Choroid plexus epithelial cell (primary cell): Measurements from ENCODE around the gene SLCO4C1.

Source experiments
- DNase-seq: peaks from one replicate; pipeline ENCODE4 v3.0.0-alpha.2; 2010; ENCODE audit warnings: low read depth
- H3K4me3 ChIP-seq: 2 replicates; pipeline ENCODE4 v1.5.1; 2011; ENCODE audit warnings: low read depth, mild to moderate bottlenecking, control low read depth, low read length, moderate library complexity
- CTCF ChIP-seq: conservative IDR thresholded peaks from 2 replicates; pipeline ENCODE4 v1.5.1; 2011; ENCODE audit warnings: low read depth, mild to moderate bottlenecking, control low read depth, inconsistent platforms, low read length, moderate library complexity

SLCO4C1 gene

GRCh38 chr5:102277144-102277543 lies 18.9 kb downstream of the SLCO4C1 start:
- no peak for TF ChIP-seq CTCF
- DNase-seq = no peak
- H3K4me3 ChIP-seq = no peak overlapping the region

GRCh38 chr5:102271759-102272158 lies 24.3 kb downstream of the SLCO4C1 start:
- no peak for TF ChIP-seq CTCF
- no peak overlapping the region for H3K4me3 ChIP-seq
- DNase-seq = no peak

- DNase-seq = no peak
These were observed 26.0 kb downstream of the SLCO4C1 start for GRCh38 chr5:102270036-102270435.

GRCh38 chr5:102262688-102263087 lies 33.4 kb downstream of the SLCO4C1 start:
- no peak for DNase-seq
- no peak overlapping the region for H3K4me3 ChIP-seq
- no peak for TF ChIP-seq CTCF

More at GRCh38 chr5:102270036-102270435, 26.0 kb downstream of the SLCO4C1 start:
- TF ChIP-seq CTCF = no peak
- no peak overlapping the region for H3K4me3 ChIP-seq

- TF ChIP-seq CTCF = no peak
- no peak overlapping the region for H3K4me3 ChIP-seq
- DNase-seq = no peak
These were observed 46.7 kb downstream of the SLCO4C1 start for GRCh38 chr5:102249381-102249780.

GRCh38 chr5:102243213-102243612 lies 52.9 kb downstream of the SLCO4C1 start:
- no peak overlapping the region for H3K4me3 ChIP-seq
- DNase-seq = no peak
- TF ChIP-seq CTCF = no peak

GRCh38 chr5:102241809-102242421 lies 54.2 kb downstream of the SLCO4C1 start:
- no peak for DNase-seq
- TF ChIP-seq CTCF = no peak
- no peak overlapping the region for H3K4me3 ChIP-seq
